8988T (cell line): ENCODE measurements around the gene SRM.
A peak's percentile ranks its signal among the peaks of the same experiment; 100 is the strongest.
"Not testable (repeated sequence)": the region's sequence is repeated elsewhere in the genome, so short reads cannot be mapped to it uniquely, and the experiment has no call there.

Experiments
- DNase-seq: peaks from one replicate; pipeline ENCODE4 v3.0.0; 2011

SRM gene

GRCh38 chr1:11063937-11064537 is 4.2 kb upstream of the SRM start:
- DNase-seq: peak; percentile 66

GRCh38 chr1:11062965-11063401 is 3.2 kb upstream of the SRM start:
- DNase-seq: no peak

- DNase-seq: no peak
Observed at GRCh38 chr1:11061652-11062365, 2.0 kb upstream of the SRM start.

GRCh38 chr1:11059155-11059967 is 457 bp downstream of the SRM start:
- DNase-seq: no peak

DNA sequence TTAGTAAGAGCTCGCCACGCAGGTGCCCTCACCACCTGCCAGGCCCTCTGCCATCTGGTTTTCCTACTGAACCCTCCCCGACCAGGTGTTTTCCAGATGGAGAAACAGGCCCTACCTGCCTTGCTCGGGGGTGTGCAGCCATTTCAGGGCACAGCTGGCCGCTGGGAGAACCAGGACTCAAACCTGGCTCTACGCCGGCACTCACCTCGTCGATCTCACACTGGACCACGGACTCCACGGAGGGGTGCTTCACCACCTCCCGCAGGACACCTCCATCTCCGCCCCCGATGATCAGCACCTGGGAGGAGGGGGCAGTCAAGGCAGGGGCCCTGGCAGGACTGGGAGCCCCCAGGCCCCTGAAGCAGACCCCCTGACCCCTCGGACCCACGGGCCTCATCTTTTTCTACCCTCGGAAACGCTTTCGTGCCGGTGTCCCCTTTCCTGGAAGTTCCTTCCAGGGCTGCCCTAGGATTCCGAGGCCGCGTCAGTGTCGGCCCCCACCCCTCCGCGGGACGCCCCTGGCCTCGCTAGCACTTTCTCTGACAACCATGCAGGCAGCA is 1.1 kb downstream of the SRM start:
- no peak for DNase-seq

DNA sequence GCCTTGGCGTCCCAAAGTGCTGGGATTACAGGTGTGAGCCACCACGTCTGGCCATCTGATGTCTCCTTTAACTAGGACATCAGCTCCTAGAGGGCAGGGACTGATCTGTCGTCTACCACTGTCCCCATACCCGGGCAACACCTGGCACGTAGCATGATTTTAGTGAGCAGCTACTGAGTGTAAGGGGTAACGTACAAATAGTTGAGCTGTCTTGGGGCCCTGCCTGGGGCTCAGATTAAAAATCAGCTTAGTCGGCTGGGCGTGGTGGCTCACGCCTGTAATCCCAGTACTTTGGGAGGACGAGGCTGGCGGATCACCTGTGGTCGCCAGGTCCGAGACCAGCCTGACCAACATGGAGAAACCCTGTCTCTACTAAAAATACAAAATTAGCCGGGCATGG is 1.8 kb downstream of the SRM start:
- no peak for DNase-seq

GRCh38 chr1:11057477-11057876 is 2.3 kb downstream of the SRM start:
- no peak for DNase-seq

GRCh38 chr1:11056504-11056903 is 3.3 kb downstream of the SRM start:
- DNase-seq: no peak

GRCh38 chr1:11055676-11056075 is 4.1 kb downstream of the SRM start:
- DNase-seq: no peak

GRCh38 chr1:11054666-11055065 is 5.2 kb downstream of the SRM start:
- no peak for DNase-seq

- DNase-seq: no peak
Observed at GRCh38 chr1:11054181-11054580, 5.6 kb downstream of the SRM start.

DNA sequence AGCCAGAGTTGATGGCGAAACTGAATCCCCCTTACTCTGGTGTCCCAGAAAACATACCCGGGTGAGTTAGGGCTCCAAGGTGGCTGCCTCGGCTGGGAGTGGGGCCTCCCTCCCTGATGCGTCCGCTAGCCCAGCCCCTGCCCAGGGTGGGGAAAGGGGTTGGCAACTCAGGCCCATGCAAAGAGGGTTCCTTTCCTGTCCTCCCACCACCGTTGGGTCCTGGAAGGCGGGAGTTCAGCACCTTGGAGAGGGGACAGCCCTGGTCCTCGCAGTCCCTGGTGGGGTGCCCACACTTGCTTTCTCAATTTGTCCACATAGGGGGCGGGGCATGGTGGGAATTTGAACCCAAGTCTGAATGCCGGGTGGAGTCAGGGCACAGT is 6.1 kb downstream of the SRM start:
- DNase-seq: no peak

GRCh38 chr1:11052839-11053757 is 6.7 kb downstream of the SRM start:
- no peak for DNase-seq

DNA sequence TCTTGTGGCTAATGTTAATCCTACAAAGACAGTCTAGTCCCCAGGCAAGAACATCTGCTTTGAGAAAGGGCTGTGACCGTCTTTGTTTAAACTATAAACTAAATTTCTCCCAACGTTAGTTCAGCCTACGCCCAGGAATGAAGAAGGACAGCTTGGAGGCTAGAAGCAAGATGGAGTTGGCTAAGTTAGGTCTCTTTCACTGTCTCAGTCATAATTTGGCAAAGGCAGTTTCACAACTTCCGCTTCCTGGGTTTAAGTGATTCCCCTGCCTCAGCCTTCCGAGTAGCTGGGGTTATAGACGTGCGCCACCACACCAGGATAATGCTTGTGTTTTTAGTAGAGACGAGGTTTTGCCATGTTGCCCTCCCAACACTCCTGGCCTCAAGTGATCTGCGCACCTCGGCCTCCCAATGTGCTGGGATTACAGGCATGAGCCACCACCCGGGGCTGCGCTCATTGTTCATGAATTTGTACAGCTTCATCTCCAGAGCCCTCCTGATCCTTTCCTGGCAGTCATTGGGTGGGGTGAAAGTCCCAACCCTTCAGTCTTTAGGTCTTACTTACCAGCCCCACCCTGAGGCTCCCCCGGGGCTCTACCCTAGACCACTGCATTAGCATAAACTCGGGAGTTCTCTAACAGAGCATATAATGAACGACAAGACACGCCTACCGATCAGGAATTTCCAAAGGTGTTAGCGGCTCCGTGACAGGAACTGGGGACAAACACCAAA is 7.9 kb downstream of the SRM start:
- DNase-seq: no peak

GRCh38 chr1:11051121-11051520 is 8.7 kb downstream of the SRM start:
- not testable (repeated sequence) for DNase-seq

DNA sequence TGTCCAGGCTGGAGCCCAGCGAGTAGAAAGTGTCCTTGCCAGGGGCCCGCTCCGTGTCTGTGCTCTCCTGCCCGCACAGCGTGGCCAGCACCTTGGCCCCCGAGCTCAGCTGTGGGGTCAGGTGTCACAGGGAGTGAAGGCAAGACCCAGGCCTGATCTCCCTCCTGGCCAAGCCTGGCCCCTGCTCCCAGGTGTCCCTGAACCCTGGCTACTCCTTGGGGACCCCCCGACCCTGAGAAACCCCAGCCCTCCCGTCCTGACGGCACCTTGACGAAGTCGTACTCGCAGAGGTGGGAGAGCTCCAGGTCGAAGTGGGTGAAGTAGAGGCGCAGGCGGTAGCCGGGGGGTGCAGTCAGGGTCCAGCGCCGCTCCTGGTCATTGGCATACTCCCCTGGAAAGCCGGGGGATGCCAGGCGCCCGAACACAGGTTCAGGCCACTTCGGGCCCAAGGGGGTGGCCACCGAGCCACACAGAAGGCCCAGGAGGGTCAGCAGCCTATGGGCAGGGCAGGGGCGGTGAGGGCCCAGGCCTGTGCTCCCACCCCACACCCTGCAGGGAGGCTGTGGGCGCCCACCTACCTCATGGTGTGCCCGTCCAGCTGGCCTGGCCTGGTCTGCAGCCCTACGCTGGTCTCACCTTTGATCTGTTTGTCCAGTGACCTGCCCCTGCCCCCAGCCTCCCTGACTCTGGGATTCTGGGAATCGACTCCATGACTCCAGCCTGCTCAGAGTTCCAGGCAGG is 13.0 kb downstream of the SRM start, which contains the start of gene MASP2:
MASP2 (minus strand) TSS at position 615 of the 741 bp plus-strand sequence; CDS start at position 583, 32 bp downstream.
- no peak for DNase-seq

- DNase-seq: no peak
Observed at GRCh38 chr1:11046270-11046566, 13.6 kb downstream of the SRM start.

DNA sequence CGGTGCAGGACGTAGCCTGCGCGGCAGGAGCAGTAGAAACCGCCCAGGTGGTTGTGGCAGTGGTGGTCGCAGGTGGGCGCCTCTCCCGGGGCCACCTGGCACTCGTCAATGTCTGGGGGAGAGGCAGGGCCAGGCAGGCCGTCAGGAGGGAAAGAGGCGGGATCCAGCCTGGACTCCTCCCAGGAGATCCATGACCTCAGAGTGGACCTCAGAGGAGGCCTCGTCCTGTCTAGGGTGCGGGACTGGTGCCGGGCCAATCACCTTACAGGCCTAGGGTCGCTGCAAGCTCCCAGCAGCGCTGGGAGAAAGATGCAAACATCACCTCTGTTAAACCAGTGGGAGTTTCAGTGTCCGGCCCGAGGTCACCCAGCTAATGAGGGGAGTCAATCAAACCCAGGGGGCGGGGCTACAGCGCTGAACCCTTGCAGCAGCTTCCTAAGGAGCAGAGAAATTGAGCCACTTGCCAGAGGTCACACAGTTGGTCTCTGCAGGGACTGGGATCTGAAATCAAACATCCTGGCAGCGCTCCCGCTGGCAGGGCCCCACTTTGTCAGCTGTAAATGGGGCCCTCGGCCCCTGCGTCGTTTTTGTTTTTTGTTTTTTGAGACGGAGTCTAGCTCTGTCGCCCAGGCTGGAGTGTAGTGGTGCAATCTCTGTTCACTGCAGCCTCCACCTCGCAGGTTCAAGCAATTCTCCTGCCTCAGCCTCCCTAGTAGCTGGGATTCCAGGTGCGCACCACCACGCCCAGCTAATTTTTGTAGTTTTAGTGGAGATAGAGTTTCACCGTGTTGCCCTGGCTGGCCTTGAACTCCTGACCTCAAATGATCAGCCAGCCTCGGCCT is 14.2 kb downstream of the SRM start:
- no peak for DNase-seq

DNA sequence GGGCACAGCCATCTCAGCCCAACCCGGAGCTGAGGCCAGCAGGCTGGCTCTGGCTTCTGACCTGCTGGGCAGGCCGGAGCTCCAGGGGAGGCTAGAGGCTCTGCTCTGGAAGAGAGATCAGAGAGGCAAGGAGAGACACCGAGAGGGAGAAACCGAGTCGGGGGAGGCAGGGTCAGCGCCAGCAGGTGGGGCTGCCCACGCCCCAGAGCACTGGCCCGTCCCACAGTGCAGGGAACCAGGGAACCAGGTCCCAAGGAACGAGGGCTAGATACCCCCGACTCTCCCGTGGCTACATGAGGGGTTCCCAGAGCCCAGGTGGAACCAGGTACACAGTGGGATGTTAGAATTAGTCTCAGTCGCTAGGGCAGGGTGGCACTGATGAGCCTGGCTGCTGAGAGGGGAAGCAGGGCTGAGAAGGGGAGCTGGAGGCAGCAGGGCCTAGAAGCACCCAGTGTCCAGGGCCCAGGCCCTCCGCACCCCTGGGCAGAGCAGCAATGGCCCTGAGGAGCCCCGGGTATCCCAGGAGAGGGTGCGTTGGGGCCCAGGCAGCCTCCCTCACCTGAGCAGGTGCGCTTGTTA is 14.9 kb downstream of the SRM start:
- no peak for DNase-seq
